Measurements from ENCODE around the gene ARVCF.
"Not testable (repeated sequence)": the region's sequence is repeated elsewhere in the genome, so short reads cannot be mapped to it uniquely, and the experiment has no call there.

ARVCF gene

DNA sequence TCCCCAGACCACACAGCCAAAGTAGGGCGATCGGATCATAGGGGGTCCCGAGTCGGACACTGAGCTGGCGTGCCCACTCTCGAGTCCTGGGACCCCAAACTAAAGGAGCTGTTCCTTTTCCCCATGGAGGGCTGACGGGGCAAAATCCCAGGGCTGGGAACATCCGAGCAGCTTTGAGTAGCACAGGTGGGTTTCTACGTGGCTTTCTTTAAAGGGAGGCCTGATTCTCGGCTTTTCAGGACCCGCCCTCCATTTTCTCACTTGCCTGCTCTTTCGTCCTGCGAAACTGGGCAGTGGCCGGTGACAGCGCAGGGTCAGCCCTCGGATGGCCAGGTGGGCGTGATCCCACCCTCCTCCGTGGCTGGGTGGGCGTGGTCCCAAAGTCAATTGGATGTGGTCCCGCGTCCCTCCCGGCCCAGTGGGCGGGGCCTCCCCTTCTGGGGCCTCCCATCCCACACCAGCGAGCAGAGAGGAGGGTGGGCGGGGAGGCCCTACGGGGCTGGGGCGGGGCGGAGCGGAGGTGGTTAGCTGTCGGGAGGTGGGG, 57.5 kb downstream of the ARVCF start:
- DNase-seq, result no peak

DNA sequence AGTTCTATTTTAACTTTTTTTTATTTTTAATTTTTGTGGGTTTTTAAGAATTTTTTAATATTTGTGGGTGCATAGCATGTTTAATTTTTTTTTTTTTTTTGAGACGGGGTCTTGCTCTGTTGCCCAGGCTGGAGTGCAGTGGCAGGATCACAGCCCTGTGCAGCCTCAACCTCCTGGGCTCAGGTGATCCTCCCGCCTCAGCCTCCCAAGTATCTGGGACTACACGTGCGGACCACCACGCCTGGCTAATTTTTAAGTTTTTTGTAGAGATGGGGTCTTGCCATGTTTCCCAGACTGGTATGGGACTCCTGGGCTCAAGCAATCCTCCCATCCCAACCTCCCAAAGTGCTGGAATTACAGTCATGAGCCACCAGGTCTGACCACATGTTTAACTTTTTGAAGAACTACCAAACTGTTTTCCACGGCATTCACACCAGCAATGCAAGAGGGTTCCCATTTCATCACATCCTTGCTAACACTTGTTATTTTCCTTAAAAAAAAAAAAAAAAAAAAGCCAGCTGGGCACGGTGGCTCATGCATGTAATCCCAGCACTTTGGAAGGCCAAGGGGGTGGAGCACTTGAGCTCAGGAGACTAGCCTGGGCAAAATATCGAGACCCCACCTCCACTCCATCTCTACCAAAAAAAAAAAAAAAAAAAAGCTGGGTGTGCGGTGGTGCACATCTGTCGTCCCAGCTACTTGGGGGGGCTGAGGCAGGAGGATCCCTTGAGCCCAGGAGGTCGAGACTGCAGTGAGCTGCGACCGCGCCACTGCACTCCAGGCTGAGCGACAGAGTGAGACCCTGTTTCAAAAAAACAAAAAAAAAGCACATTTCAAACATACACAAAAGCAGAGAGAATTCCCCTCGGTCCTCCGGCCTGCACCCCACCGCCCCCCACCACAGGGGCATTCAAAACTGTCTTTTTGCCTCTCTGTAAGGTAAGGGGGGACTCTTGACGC, 58.3 kb downstream of the ARVCF start:
- DNase-seq, result no peak

GRCh38 chr22:19957445-19957844, 59.2 kb downstream of the ARVCF start:
- no peak for DNase-seq

DNA sequence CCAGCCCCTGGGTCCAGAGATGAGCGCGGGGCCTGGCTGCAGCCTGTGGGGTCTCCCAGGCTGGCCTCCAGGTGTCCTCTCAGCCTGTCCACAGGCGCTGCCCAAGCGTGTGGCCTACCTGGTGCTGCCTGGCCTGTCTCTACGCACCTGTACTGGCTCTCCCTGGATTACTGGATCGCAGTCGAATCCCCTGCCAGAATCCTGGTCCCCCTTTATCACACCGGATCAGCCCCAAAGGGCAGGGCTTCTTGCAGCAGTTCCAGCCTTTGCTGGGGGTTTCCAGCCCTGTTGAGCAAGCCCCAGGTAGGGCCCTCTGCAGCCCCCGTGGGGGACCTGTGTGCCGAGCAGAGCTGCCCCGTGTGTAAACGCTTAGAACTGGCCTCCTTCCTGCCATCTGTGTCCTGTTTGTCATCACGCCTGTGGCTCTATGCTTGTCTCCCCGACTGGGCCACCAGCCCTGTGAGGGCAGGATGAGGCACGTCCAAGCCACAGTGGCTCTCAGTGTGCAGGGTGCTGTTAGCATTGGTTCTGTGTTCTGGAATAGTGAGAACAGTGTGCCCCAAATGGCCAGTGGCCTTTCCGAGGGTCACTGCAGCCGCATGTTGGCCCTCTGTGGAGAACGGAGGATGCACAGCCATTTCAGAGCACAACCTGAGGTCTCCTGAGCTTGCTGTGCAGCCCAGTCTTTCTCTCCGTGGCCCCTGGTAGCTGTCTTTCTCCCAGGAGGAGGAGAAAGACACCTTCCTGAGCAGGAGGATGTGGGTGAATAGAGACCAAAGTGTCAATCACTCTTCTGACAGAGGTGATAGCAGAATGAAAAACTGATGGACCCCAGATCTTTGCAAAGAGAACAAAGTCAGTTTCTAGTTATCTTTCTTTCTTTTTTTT, 61.1 kb downstream of the ARVCF start:
- DNase-seq, result no peak

- DNase-seq, result no peak
These were observed 65.3 kb downstream of the ARVCF start for GRCh38 chr22:19951346-19951745.

DNA sequence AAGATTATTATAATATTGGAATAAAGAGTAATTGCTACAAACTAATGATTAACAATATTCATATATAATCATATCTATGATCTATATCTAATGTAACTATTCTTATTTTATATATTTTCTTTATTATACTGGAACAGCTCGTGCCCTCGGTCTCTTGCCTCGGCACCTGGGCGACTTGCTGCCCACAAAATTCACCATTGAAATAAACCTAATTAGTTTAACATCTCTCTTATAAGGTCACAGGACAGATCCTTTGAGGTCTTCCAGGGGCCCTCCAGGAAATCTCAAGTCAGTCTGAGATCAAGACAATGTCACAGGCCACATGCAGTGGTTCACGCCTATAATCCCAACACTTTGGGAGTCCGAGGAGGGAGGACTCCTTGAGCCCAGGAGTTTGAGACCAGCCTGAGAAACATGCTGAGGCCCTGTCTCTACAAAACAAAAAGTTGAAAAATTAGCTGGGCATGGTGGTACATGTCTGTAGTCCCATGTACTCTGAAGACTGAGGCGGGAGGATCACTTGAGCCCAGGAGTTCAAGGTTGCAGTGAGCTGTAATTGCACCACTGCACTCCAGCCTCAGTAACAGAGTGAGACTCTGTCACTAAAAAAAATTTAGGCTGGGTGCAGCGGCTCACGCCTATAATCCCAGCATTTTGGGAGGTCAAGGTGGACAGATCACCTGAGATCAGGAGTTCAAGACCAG, 68.4 kb downstream of the ARVCF start:
- DNase-seq, result no peak

GRCh38 chr22:19943082-19944026, 73.3 kb downstream of the ARVCF start:
- DNase-seq, result no peak

GRCh38 chr22:19942157-19943081, 74.2 kb downstream of the ARVCF start:
- DNase-seq, result no peak

DNA sequence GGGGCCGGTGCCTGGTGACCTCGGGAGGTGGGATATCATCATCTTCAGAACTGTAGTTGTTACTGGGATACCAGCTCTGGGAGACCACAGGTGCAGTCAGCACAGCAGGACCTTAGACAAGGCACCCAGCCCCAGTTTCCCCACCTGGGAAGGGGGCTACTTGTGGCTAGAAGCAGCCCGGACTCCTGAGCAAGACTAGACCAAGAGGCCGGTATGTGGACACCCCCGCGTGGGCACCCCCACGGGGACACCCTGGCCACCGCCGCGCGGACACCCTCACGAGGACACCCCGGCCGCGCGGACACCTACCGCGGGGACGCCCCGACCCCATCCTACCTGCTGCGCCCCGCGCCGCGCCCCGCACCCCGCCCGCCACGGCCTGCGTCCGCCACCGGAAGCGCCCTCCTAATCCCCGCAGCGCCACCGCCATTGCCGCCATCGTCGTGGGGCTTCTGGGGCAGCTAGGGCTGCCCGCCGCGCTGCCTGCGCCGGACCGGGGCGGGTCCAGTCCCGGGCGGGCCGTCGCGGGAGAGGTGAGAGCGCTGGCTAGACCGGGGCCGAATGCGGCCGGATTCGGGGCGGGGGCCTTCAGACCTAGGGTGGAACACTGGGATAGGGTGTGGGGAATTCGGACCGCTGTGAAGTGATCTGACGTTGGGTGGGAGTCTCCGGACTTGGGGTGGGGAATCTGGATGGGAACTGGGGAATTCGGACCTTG, 75.1 kb downstream of the ARVCF start, which contains the start of the genes COMT and TXNRD2:
TSS of gene COMT (plus strand) at position 408 of the 718 bp plus-strand sequence. CDS start 20,755 bp downstream, outside the sequence.
TSS of gene TXNRD2 (minus strand) at position 454 of the 718 bp plus-strand sequence. CDS start at position 439, 15 bp downstream.
- DNase-seq, result peak; percentile 45

GRCh38 chr22:19940536-19941364, 75.9 kb downstream of the ARVCF start:
- DNase-seq, result no peak

GRCh38 chr22:19937616-19938473, 78.8 kb downstream of the ARVCF start:
- no peak for DNase-seq

DNA sequence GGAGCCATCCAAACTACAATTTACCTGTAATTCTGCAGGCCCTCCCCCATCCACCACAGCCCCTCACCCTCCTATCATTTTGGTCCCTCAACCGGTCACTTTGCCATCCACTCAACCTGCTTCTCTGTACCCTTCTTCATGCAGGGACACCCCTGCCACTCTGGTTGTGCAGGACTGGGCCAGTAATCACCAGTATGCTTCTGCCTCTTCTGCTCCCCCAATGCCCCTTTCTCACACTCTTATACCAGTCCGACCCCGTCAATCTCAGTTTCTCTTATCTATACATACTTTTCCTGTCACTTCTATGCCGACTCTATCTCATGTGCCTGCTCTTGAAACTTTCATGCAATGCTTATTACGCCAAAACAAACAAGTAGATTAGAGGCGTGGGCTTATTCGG, 80.1 kb downstream of the ARVCF start:
- no peak for DNase-seq

DNA sequence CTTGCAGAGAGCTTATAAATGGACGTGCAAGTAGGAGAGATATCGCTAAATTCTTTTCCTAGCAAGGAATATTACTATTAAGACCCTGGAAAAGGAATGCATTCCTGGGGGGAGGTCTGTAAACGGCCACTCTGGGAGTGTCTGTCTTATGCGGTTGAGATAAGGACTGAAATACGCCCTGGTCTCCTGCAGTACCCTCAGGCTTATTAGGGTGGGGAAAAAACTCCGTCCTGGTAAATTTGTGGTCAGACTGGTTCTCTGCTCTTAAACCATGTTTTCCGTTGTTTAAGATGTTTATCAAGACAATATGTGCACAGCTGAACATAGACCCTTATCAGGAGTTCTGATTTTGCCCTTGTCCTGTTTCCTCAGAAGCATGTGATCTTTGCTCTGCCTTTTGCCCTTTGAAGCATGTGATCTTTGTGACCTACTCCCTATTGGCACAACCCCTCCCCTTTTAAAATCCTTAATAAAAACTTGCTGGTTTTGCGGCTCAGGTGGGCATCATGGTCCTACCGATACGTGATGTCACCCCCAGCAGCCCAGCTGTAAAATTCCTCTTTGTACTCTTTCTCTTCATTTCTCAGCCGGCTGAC, 81.4 kb downstream of the ARVCF start:
- not testable (repeated sequence) for DNase-seq

DNA sequence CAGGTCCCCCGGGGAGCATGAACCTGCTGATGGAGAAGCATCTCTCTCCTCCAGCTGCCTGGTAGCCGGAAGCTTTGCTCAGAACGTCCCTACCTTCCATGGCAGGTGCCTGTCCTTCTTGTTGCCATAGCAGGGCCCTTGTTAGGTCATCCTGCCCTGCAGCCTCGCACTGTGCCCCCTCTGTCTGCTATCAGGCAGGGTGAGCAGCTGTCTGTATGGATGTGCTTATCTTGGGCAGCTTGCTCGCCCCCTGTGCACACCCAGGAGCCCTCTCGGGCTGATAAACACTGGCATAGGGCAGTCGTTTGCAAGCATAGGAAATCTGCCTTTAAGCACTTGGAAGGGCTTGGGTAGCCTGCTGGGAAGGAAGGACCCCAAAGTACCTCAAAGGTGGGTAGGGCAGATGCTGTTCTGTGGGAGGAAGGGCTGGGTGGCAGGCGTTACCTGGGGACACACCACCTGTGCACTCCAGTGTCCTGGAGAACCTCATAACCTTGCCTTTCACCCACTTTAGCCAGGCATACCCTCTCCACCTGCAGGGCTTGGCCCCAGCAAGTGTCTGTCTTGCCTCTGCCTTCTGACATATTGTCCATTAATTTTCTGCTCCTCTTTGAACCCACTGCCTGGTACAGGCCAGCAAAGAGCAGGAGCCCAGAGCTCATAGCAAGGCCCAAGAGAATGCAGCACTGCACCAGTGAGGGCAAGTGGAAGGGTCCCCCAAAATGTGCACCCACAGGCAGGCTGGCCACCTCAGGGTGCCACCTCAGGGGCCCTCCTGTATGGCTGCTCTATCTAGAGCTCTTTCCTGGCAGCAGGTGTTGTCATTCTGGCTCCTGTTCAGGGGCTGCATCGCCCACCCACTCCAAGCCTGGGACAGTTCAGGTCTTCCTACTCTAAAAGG, 83.0 kb downstream of the ARVCF start:
- DNase-seq, result no peak

GRCh38 chr22:19932367-19933206, 84.0 kb downstream of the ARVCF start:
- DNase-seq, result no peak
